Measurements from ENCODE around the gene PLEKHD1. TPM values are rescaled to one million over a fixed set of nuclear protein-coding genes. Genes with fewer than 3 reads are reported as not detected.
A peak's percentile ranks its signal among the peaks of the same experiment; 100 is the strongest.

The PLEKHD1 gene
- total RNA-seq, 1 experiment from 2014 or later = 0.37 TPM

DNA sequence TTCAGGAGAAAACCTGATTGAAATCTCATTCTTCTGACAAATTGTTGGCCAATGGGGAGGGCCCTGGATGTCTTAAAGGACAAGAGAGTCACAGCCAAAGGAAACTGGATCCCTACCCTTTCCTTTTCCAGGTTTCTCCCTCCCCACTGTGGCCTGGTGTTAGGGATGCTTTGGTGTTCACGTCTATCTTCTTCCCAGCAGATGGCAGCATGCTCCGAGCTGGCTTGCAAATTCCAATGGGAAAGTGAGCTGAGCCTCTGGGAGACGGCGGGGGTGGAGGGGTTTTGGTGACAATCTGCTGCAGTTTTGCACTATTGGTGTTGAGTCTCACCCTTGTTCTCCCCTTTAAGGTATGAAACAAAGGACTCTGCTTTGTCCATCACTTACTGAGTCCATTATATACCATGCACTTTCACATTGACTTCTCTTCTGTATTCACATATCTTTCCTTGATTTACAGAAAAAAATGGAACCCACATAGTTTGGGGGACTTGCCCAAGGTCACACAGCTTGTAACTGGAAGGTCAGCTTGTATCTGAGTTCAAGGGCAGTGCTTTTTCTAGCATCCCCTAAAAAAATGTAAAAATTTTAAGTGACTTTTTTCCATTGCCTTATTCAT, 50.8 kb downstream of the PLEKHD1 start:
- BruUV-seq (replicated peaks) = no TSS peak
- DNase-seq (ENCODE audit: low spot score) = peak; percentile 66
- no peak overlapping the region for H3K4me3 ChIP-seq (ENCODE audit: low read depth, low read length, poor library complexity, severe bottlenecking)

DNA sequence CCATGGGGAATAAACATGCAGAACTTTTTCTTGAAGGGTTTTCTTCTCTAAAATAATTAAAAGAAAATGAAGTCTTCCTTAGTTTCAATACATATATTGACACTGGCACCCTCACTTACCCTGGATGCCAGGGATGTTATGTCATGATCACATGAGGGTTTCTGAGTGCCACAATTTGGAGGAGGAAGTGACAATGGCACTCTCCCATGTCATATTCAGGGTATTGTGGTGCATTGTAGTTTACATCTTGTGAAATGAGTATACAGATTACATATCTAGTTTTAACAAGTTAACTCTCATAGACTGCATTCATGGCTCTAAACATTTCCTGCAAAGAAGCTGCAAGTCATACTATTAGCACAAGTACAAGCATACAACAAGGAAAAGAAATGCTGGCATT, 52.4 kb downstream of the PLEKHD1 start:
- H3K27me3 ChIP-seq (replicated peaks; ENCODE audit: insufficient read depth, low read depth, low read length, poor library complexity) = peaks cover 7% of the 10 kb centered on the region
- intact Hi-C loops (cut with micrococcal nuclease; ENCODE audit: unreplicated experiment) = no loop called here
- H3K4me3 ChIP-seq (ENCODE audit: low read depth, low read length, poor library complexity, severe bottlenecking) = no peak overlapping the region
- no peak overlapping the region for H3K27ac ChIP-seq (ENCODE audit: low read depth, low read length, poor library complexity, severe bottlenecking)
- no TSS peak for BruUV-seq (replicated peaks)
- DNase-seq (ENCODE audit: low spot score) = no peak
- no peaks in the 10 kb centered on the region for H3K9me3 ChIP-seq (ENCODE audit: low read depth, low read length, poor library complexity, severe bottlenecking)
- H3K36me3 ChIP-seq (ENCODE audit: insufficient read depth, low read length, poor library complexity, severe bottlenecking) = no peaks in the 10 kb centered on the region
- POLR2A ChIA-PET (ENCODE audit: low non-redundant PET) = no interaction called here
- no peak for TF ChIP-seq EZH2 (IDR thresholded peaks at IDR 0.05; ENCODE audit: borderline replicate concordance, low read depth, low read length, poor library complexity, severe bottlenecking)
- TF ChIP-seq, protein P1, sequence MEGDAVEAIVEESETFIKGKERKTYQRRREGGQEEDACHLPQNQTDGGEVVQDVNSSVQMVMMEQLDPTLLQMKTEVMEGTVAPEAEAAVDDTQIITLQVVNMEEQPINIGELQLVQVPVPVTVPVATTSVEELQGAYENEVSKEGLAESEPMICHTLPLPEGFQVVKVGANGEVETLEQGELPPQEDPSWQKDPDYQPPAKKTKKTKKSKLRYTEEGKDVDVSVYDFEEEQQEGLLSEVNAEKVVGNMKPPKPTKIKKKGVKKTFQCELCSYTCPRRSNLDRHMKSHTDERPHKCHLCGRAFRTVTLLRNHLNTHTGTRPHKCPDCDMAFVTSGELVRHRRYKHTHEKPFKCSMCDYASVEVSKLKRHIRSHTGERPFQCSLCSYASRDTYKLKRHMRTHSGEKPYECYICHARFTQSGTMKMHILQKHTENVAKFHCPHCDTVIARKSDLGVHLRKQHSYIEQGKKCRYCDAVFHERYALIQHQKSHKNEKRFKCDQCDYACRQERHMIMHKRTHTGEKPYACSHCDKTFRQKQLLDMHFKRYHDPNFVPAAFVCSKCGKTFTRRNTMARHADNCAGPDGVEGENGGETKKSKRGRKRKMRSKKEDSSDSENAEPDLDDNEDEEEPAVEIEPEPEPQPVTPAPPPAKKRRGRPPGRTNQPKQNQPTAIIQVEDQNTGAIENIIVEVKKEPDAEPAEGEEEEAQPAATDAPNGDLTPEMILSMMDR (conservative IDR thresholded peaks at IDR 0.05; ENCODE audit: low read depth, low read length) = no peak
- no peaks in the 10 kb centered on the region for H3K4me1 ChIP-seq (ENCODE audit: insufficient read depth, low read length, poor library complexity, severe bottlenecking)
- CTCF ChIA-PET = no interaction called here

More for the DNA sequence above, 50.8 kb downstream of the PLEKHD1 start:
- H3K27me3 ChIP-seq (replicated peaks; ENCODE audit: insufficient read depth, low read depth, low read length, poor library complexity) = peaks cover 10% of the 10 kb centered on the region
- H3K27ac ChIP-seq (ENCODE audit: low read depth, low read length, poor library complexity, severe bottlenecking) = no peak overlapping the region
- TF ChIP-seq, protein P1 (conservative IDR thresholded peaks at IDR 0.05; ENCODE audit: low read depth, low read length) = peak; percentile 74
- TF ChIP-seq EZH2 (IDR thresholded peaks at IDR 0.05; ENCODE audit: borderline replicate concordance, low read depth, low read length, poor library complexity, severe bottlenecking) = no peak
- no peaks in the 10 kb centered on the region for H3K36me3 ChIP-seq (ENCODE audit: insufficient read depth, low read length, poor library complexity, severe bottlenecking)
- no peaks in the 10 kb centered on the region for H3K4me1 ChIP-seq (ENCODE audit: insufficient read depth, low read length, poor library complexity, severe bottlenecking)
- H3K9me3 ChIP-seq (ENCODE audit: low read depth, low read length, poor library complexity, severe bottlenecking) = no peaks in the 10 kb centered on the region
- ChIA-PET POLR2A (ENCODE audit: low non-redundant PET) (no interaction called here), CTCF (interaction anchor here (0.8 to 1.6 kb wide), 5 partner anchors 10 to 493 kb away, joined by 3 to 7 read pairs (median 6); no protein-coding TSS in a partner anchor)
- intact Hi-C loops (cut with micrococcal nuclease; ENCODE audit: unreplicated experiment) = loop anchor here (1.0 kb wide), 1 partner anchor 39 kb away; the partner anchor contains the start of gene CCDC177

DNA sequence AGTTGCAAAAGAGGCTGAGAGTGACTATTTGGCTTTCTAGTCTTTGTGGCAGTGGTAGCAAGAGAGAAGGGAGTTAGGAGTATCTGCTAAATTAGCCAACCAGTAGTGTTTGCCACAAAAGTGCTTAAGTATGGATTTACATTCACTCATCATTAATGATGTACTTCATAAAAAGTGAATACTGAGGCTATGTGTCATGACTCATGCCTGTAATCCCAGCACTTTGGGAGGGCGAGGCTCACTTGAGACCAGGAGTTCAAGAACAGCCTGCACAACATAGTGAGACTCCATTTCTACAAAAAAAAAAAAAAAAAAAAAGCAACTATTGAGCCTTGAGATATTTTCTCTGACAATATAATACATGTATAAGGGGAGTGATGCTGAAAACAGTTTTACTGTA, 53.4 kb downstream of the PLEKHD1 start:
- no peaks in the 10 kb centered on the region for H3K9me3 ChIP-seq (ENCODE audit: low read depth, low read length, poor library complexity, severe bottlenecking)
- CTCF ChIA-PET = no interaction called here
- no peak overlapping the region for H3K27ac ChIP-seq (ENCODE audit: low read depth, low read length, poor library complexity, severe bottlenecking)
- no peaks in the 10 kb centered on the region for H3K4me1 ChIP-seq (ENCODE audit: insufficient read depth, low read length, poor library complexity, severe bottlenecking)
- intact Hi-C loops (cut with micrococcal nuclease; ENCODE audit: unreplicated experiment) = no loop called here
- no TSS peak for BruUV-seq (replicated peaks)
- no peaks in the 10 kb centered on the region for H3K36me3 ChIP-seq (ENCODE audit: insufficient read depth, low read length, poor library complexity, severe bottlenecking)
- no peak overlapping the region for H3K4me3 ChIP-seq (ENCODE audit: low read depth, low read length, poor library complexity, severe bottlenecking)
- no peak for TF ChIP-seq EZH2 (IDR thresholded peaks at IDR 0.05; ENCODE audit: borderline replicate concordance, low read depth, low read length, poor library complexity, severe bottlenecking)
- TF ChIP-seq, protein P1 (conservative IDR thresholded peaks at IDR 0.05; ENCODE audit: low read depth, low read length) = no peak
- POLR2A ChIA-PET (ENCODE audit: low non-redundant PET) = no interaction called here
- peaks cover 5% of the 10 kb centered on the region for H3K27me3 ChIP-seq (replicated peaks; ENCODE audit: insufficient read depth, low read depth, low read length, poor library complexity)
- DNase-seq (ENCODE audit: low spot score) = no peak
